GM19043 (cell line): ENCODE measurements around the gene AMHR2.
"Not testable (repeated sequence)": the region's sequence is repeated elsewhere in the genome, so short reads cannot be mapped to it uniquely, and the experiment has no call there.

Source experiments
- ATAC-seq: cut with Tn5 transposase; IDR thresholded peaks from one replicate; pipeline ENCODE4 v1.9.1; 2021; ENCODE audit warnings: low read depth; ENCODE audit not compliant: unreplicated experiment

Gene AMHR2

GRCh38 chr12:53414756-53415417 lies 8.8 kb upstream of the AMHR2 start:
- no peak for ATAC-seq

DNA sequence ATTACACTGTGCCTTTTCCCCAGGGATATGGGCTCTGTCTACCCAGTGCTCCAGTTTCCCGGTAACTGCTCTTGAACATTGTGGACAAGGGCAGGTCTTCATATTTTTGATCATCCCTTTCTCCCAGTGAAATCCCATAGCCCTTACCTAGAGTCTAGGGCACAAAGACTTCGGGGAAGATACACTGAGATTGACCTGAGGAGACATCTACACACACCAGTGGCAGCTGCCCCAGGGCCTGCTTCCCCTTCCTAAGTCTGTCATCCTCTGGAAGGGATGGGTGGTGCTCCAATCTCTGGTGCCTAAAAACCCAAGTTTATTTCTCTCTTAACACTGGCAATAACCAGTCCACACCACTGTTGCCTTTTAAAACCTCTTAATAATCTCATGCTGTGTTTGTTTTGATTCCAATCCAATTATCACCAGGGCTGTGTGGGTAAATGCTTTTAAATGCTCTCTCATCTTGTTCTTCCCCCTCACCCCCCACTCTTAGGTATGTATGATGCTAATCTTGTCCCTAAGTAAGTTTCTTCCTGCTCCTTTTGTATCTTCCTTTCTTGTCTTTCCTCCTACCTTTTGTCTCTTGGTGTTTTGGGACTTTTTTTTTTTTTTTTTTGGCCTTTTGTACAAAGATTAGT lies 7.8 kb upstream of the AMHR2 start:
- not testable (repeated sequence) for ATAC-seq

DNA sequence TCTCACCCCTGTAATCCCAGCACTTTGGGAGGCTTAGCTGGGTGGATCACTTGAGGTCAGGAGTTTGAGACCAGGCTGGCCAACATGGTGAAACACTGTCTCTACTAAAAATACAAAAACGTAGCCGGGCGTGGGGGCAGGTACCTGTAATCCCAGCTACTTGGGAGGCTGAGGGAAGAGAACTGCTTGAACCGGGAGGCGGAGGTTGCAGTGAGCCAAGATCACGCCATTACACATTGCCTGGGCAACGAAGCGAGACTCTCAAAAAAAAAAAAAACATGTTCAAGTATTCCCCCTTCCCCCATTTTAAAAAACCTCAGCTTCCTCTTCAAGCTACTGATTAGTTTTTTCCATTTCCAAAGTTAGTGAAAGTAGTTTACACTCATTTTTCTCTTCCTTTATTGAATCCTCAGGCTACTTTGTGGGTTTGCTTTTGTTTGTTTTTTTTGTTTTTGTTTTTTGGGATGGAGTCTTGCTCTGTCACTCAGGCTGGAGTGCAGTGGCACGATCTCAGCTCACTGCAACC lies 6.3 kb upstream of the AMHR2 start:
- ATAC-seq: not testable (repeated sequence)

DNA sequence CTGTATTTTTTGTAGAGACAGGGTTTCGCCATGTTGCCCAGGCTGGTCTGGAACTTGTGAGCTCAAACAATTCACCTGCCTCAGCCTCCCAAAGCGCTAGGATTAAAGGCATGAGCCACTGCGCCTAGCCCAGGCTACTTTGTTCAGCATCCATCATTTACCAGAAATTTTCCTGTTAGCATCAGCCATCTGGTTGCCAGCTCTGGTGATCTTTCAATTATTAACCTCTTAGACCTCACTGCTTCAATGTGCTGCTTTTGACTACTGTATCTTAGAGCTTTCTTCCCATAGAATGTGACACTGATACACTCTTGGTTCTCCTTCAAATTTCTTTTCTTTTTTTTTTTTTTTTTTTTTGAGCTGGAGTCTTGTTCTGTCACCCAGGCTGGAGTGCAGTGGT lies 5.4 kb upstream of the AMHR2 start:
- ATAC-seq: peak; percentile 48

DNA sequence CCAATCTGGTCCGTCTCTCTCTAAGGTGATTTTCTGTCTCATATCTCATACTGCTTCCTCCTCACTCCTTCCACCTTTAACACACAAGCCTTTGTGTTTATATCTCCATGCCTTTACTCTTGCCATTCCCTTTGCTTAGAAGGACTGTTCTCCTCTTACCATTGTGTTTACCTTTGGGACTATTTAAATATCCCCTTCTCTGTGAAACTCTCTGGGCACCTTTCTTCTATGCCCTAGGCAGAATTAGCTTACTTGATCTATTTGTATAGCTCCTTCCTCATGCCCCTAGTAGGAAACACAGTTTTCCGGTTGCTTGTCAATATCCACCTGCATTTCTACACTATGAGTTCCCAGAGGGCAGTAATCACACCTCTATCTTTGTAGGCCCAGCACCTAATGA lies 3.9 kb upstream of the AMHR2 start:
- no peak for ATAC-seq

GRCh38 chr12:53422247-53422646 lies 1.4 kb upstream of the AMHR2 start:
- not testable (repeated sequence) for ATAC-seq

DNA sequence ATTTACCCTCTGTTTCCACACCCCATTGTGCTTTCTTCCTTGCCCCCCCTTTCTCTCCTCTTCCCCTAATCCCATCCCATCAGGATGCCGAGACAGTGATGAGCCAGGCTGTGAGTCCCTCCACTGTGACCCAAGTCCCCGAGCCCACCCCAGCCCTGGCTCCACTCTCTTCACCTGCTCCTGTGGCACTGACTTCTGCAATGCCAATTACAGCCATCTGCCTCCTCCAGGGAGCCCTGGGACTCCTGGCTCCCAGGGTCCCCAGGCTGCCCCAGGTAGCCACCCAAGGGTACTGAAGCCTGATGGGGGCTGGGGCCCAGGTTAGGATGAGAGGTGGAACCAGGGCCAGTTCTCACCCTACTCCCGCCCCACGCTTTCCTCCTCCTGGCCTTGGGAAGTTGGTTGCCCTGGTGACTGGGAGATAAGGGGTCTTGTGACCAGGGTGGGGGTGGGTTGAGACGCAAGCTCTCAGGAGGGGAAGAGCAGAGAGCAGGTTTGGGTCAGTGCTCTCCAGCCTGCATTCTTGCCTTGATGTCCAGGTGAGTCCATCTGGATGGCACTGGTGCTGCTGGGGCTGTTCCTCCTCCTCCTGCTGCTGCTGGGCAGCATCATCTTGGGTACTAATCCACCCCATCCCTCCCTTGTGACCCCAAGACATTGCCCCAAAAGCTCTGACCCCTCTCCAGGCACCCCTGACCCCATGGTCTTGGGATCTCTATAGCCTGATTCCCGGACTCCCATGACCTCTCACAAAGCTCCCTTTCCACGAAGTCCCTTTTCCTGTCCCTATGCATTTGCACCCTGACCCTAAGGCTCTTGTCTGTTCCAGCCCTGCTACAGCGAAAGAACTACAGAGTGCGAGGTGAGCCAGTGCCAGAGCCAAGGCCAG lies 1.2 kb downstream of the AMHR2 start:
- ATAC-seq: no peak

GRCh38 chr12:53425515-53426150 lies 2.0 kb downstream of the AMHR2 start:
- no peak for ATAC-seq

GRCh38 chr12:53427905-53428594 lies 4.4 kb downstream of the AMHR2 start:
- ATAC-seq: no peak

DNA sequence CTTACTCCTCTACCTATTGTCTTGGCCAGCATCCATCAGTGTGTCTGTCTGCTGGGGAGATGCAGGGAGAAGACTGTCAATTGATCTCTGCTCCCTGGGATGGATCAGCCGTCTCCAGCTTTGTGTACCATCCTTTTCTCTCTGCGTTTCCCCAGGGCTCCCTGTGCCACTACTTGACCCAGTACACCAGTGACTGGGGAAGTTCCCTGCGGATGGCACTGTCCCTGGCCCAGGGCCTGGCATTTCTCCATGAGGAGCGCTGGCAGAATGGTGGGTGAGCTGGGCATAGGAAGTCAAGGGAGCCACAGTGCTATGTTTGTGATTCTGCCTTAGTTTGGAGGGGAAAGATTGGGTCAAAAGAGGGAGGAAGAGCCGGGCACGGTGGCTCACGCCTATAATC lies 5.1 kb downstream of the AMHR2 start:
- no peak for ATAC-seq

DNA sequence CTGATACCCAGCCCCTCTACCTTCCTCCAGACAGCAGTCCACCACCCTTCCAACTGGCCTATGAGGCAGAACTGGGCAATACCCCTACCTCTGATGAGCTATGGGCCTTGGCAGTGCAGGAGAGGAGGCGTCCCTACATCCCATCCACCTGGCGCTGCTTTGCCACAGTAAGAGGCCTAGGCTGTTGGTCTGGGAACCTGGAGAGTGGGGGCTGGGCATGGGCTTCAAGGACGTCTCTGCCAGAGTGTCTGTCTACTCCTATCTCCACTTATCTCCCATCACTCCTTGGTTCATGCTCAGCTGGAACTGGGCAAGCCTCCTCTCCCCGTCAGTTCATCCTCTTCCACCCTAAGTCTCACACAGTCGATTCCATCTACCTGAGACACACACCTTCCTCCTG lies 6.5 kb downstream of the AMHR2 start:
- no peak for ATAC-seq

DNA sequence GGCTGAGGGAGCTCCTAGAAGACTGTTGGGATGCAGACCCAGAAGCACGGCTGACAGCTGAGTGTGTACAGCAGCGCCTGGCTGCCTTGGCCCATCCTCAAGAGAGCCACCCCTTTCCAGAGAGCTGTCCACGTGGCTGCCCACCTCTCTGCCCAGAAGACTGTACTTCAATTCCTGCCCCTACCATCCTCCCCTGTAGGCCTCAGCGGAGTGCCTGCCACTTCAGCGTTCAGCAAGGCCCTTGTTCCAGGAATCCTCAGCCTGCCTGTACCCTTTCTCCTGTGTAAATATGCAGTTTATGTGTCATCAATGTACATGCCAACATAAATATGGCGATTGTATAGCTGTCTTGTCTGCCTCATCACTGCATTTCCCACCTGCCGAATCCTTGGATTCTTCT lies 7.5 kb downstream of the AMHR2 start:
- no peak for ATAC-seq

GRCh38 chr12:53435326-53435725 lies 11.7 kb downstream of the AMHR2 start:
- not testable (repeated sequence) for ATAC-seq

DNA sequence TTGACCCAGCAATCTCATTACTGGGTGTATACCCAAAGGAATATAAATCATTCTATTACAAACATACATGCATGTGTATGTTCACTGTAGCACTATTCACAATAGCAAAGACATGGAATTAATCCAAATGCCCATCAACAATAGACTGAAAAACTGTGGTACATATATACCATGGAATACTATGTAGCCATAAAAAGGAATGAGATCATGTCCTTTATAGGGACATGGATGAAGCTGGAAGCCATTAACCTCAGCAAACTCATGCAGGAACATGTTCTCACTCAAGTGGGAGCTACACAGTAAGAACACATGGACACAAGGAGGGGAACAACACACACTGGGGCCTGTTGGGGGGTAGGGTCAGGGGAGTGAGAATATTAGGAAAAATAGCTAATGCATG lies 15.9 kb downstream of the AMHR2 start:
- not testable (repeated sequence) for ATAC-seq

DNA sequence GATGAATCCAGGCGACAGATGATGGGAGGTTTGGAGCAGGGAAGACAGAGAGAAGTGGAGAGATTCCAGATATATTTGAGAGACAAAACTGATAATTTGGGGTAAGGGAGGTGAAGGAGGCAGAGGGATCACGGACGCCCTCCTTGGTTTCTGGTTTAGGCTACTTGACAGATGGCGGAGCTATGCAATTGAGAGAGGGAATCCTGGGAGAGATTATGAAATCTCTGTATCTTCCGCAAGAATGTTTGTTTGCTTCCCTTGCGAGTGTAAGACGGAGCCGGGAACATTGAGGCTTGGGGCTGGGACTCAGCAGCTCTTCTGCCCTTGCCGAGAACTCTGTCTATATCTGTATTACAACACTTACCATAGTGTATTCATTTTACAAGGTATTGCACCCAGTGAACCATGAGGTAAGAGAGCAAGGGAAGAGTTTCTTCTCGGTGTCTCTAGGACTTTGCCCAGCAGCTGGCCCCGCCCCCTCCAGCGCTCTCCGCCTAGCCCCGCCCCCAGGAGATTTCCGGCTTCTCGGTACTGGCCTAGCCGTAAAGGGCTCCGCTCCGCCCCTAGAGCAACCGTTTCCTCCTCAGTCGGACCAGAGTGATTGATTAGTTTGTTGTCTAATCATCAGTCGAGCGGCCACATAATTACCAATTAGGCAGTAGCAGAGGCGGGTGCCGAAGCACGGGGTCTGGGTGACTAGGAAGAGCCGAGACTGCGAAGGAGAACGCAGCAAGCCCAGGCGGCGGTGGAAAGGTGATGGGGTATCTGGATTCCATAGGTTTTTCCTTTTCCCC lies 17.6 kb downstream of the AMHR2 start, which contains the start of gene PRR13:
PRR13 (plus strand) TSS at position 695 of the 794 bp plus-strand sequence. CDS start 981 bp downstream, outside the sequence.
- ATAC-seq: peak; percentile 95

- no peak for ATAC-seq
Measured at GRCh38 chr12:53443955-53444354, 20.3 kb downstream of the AMHR2 start.

DNA sequence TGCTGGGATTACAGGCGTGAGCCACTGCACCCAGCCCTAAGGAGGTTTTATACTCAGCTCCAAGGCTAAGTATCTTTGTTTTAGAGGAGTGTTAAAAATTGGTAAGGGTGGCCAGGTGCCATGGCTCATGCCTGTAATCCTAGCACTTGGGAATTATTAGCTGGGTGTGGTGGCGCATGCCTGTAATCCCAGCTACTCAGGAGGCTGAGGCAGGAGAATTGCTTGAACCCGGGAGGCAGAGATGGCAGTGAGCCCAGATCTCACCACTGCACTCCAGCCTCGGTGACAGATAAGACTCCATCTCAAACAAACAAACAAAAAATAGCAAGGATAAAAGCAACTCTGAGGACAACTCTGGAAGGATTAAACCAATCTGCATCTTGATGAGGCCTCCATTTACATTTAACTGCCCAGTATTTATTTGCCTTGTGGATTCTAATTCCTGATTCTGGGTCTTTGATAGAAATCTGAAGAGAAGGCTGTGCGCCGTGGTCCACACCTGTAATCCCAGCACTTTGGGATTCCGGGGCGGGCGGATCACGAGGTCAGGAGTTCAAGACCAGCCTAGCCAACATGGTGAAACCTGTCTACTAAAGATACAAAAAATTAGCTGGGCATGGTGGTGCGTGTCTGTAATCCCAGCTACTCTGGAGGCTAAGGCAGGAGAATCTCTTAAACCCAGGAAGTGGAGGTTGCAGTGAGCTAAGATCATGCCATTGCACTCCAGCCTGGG lies 21.1 kb downstream of the AMHR2 start:
- not testable (repeated sequence) for ATAC-seq

- ATAC-seq: no peak
Measured at GRCh38 chr12:53450936-53451335, 27.3 kb downstream of the AMHR2 start.
